Neural cell (in vitro differentiated cells): ENCODE data around the gene TGM4.

Source experiments
- CTCF ChIP-seq: fragments of 450-650 bp; IDR thresholded peaks from 2 replicates; pipeline ENCODE4 v1.5.1; 2014; ENCODE audit warnings: antibody characterized with exemption, mild to moderate bottlenecking, moderate library complexity; ENCODE audit not compliant: poor library complexity, severe bottlenecking
- EZH2 ChIP-seq: fragments of 200-600, 300-800 bp; shearing (Covaris generic), sonication (generic); IDR thresholded peaks from 2 replicates; pipeline ENCODE4 v1.6.1; 2014; ENCODE audit warnings: antibody characterized with exemption, low read length, borderline replicate concordance, mild to moderate bottlenecking; ENCODE audit not compliant: insufficient read depth, poor library complexity, severe bottlenecking
- MXI1 ChIP-seq: fragments of 450-650 bp; conservative IDR thresholded peaks from 2 replicates; pipeline ENCODE4 v1.6.1; 2014; ENCODE audit warnings: antibody characterized with exemption, mild to moderate bottlenecking; ENCODE audit not compliant: poor library complexity, severe bottlenecking
- POLR2AphosphoS5 ChIP-seq: IDR thresholded peaks from 2 replicates; pipeline ENCODE4 v1.6.1; 2012
- RAD21 ChIP-seq: fragments of 450-650 bp; conservative IDR thresholded peaks from 2 replicates; pipeline ENCODE4 v1.6.1; 2014; ENCODE audit warnings: antibody characterized with exemption, mild to moderate bottlenecking, moderate library complexity
- SMC3 ChIP-seq: fragments of 450-650 bp; conservative IDR thresholded peaks from 2 replicates; pipeline ENCODE4 v1.6.1; 2014; ENCODE audit warnings: antibody characterized with exemption, mild to moderate bottlenecking, moderate library complexity; ENCODE audit not compliant: poor library complexity
- TAF1 ChIP-seq: IDR thresholded peaks from 2 replicates; pipeline ENCODE4 v1.6.1; 2012; ENCODE audit warnings: low read depth

DNA sequence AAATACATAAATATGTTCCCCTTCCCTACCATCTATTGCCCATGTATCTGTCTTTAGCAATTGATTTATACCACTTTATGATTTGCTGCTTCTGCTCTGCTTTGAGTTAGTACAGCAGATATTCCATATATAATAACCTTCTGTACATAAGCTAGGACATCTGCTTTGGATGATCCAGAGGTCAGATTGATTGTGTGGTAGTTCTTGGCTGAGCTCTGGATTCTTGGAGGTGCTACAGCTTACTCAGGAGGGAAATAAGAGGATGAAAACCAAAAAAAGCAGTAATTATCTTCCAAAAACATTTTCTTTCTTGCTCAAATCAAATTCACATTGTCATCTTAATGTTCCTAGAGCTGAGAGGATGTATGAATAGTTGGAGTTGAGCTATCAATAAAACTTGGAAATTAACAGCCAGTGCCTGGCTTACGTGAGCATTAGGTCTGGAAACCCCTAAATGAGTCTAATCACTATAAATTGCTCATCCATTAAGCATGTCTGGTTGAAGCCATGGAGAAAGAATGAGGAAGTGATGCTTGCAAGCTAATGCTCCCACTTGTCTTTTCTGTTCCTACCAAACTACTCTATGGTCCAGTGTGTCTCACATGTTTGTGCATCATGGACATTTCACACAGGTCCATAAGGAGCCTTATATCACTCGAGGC is 49.0 kb upstream of the TGM4 start:
- TF ChIP-seq EZH2 (no peak), CTCF (no peak), RAD21 (no peak), TAF1 (no peak), MXI1 (no peak), SMC3 (no peak), POLR2AphosphoS5 (no peak)
